Suprapubic skin (tissue), 4 donors: Measurements from ENCODE around the gene MOCOS.

Source experiments
- CTCF ChIP-seq, 2 donors: fragments of 200-600 bp in 1 of 2; fragments of 450-650 bp in 1 of 2; sonication (generic) in 1 of 2; IDR thresholded peaks; one replicate each; pipeline ENCODE4 v1.5.1; 2016 to 2019; ENCODE audit warnings: antibody characterized with exemption in 2 of 2, mild to moderate bottlenecking in 1 of 2, moderate library complexity in 1 of 2
- EP300 ChIP-seq: sonication (generic); formaldehyde crosslinking; IDR thresholded peaks from one replicate; pipeline ENCODE4 v1.6.1; 2017; ENCODE audit warnings: antibody characterized with exemption
- POLR2A ChIP-seq, 2 donors: fragments of 450-650 bp; IDR thresholded peaks; one replicate each; pipeline ENCODE4 v1.6.1; 2017; ENCODE audit warnings: antibody characterized with exemption in 2 of 2, mild to moderate bottlenecking in 2 of 2, moderate library complexity in 2 of 2
- POLR2AphosphoS5 ChIP-seq, 3 donors: sonication (generic); formaldehyde crosslinking; IDR thresholded peaks; one replicate each; pipeline ENCODE4 v1.6.1; 2017; ENCODE audit warnings: antibody characterized with exemption in 3 of 3

GRCh38 chr18:36185157-36185556, 2.1 kb upstream of the MOCOS start:
- TF ChIP-seq CTCF (IDR thresholded peaks at IDR 0.05) (no peak), POLR2A (IDR thresholded peaks at IDR 0.05) (no peak), POLR2AphosphoS5 (IDR thresholded peaks at IDR 0.05) (no peak), EP300 (no peak)
